Measurements from ENCODE around the gene TOLLIP. TPM values are rescaled to one million over a fixed set of nuclear protein-coding genes. Genes with fewer than 3 reads are reported as not detected.

Gene TOLLIP
- total and polyA plus RNA-seq, 2 of the 8 experiments (the other 6 are each of a cell fraction or from before 2014, with no cell fraction given), result 23.7 to 34.7 TPM

DNA sequence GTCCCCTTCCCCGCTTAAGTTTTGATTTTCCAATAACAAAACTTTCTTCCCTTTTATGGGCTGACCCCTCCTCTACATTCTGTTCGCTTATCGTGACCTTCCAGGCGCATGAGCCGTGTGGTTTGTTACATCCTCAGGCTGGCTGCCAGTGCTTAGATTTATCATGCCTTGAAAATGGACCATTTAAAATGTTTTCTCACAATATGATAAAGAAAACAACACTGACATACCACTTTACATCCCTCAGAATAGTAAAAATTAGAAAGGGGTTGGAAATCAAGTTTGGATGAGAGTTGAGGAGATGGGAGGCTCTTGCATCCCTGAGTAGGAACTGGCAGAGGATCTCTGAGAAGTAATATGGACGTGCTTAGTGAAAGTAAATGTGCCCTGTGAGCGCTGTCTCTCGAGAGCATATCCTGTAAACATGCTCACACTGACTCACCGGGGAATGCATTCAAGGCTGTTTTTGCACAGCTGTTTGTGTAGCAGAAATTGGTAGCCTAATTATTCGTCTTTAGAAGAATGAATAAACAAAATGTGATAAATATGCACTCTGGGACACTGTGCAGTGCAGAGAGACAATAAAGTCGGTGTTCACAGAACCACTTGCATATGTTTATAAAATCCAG, 17.1 kb upstream of the TOLLIP start:
- H3K27me3 ChIP-seq (replicated peaks in 1 of 4; ENCODE audit: control insufficient read depth in 3 of 4, extremely low read depth in 1 of 4, insufficient read depth in 3 of 4, low read length in 3 of 4), result 0 out of 7 replicates have a peak, but pooled peaks cover 0 to 2% (median 0%) of the 10 kb centered on the region in 4 experiments
- H3K23ac ChIP-seq (ENCODE audit: insufficient read length), result no peak overlapping the region
- no peak overlapping the region for H3K4me2 ChIP-seq (ENCODE audit: insufficient read depth in 1 of 2, low read depth in 2 of 2, low read length in 2 of 2)
- CTCF ChIA-PET (ENCODE audit: partially characterized antibody), result interaction anchor here (1.1 kb wide), 1 partner anchor 8 kb away, joined by 3 read pairs; no protein-coding TSS in a partner anchor
- H2BK5ac ChIP-seq (ENCODE audit: low read depth, low read length), result no peak overlapping the region
- POLR2A ChIA-PET (ENCODE audit: partially characterized antibody), result no interaction called here
- no peaks in the 10 kb centered on the region for H3K23me2 ChIP-seq (ENCODE audit: low read depth, low read length)
- no peaks in the 10 kb centered on the region for H3K36me3 ChIP-seq (ENCODE audit: control insufficient read depth in 2 of 4, insufficient read depth in 4 of 4, low read length in 3 of 4)
- FAIRE-seq, result no peak
- no peak overlapping the region for H3K4me3 ChIP-seq (ENCODE audit: extremely low read depth in 1 of 4, insufficient read depth in 2 of 4, low read depth in 3 of 4, low read length in 4 of 4)
- no peaks in the 10 kb centered on the region for H3K79me2 ChIP-seq (ENCODE audit: control insufficient read depth in 1 of 2, insufficient read depth in 2 of 2, low read length in 2 of 2)
- DNase-seq (ENCODE audit: low read depth in 1 of 2, low spot score in 2 of 2), result no peak
- TF ChIP-seq SAP30 (IDR thresholded peaks at IDR 0.05; ENCODE audit: insufficient read depth, insufficient replicate concordance, low read length) (no peak), ATF3 (IDR thresholded peaks at IDR 0.05; ENCODE audit: insufficient read depth, low read depth, low read length) (no peak), JUN (IDR thresholded peaks at IDR 0.05; ENCODE audit: low read depth, low read length) (no peak), SP1 (IDR thresholded peaks at IDR 0.05; ENCODE audit: low read depth, low read length) (no peak), CBX8 (IDR thresholded peaks at IDR 0.05; ENCODE audit: borderline replicate concordance, low read depth, low read length) (no peak)
- no peak overlapping the region for H4K5ac ChIP-seq (ENCODE audit: insufficient read length, low read depth, low read length)
- no peak overlapping the region for H2AK5ac ChIP-seq (ENCODE audit: low read depth, low read length)
- peaks cover 0 to 10% of the 10 kb centered on the region in 2 experiments; a peak in 2 of 4 replicates for H3K9me3 ChIP-seq (ENCODE audit: insufficient read depth in 2 of 2, low read depth in 1 of 2, low read length in 1 of 2)
- H4K91ac ChIP-seq (replicated peaks; ENCODE audit: insufficient read length, low read length), result no peak overlapping the region
- no peaks in the 10 kb centered on the region for H3K4me1 ChIP-seq (replicated peaks in 1 of 4; ENCODE audit: control insufficient read depth in 3 of 4, insufficient read depth in 4 of 4, low read length in 3 of 4)
- H3K27ac ChIP-seq (ENCODE audit: low read depth, low read length), result no peak overlapping the region
- H3K14ac ChIP-seq (ENCODE audit: insufficient read length), result no peak overlapping the region
- H4K20me1 ChIP-seq (replicated peaks in 1 of 2; ENCODE audit: control insufficient read depth in 1 of 2, insufficient read depth in 2 of 2, low read length in 2 of 2), result no peaks in the 10 kb centered on the region
- H2BK120ac ChIP-seq (replicated peaks; ENCODE audit: low read depth, low read length), result no peak overlapping the region
- H3K9ac ChIP-seq (replicated peaks in 1 of 4; ENCODE audit: extremely low read depth in 1 of 4, low read depth in 3 of 4, low read length in 3 of 4), result no peak overlapping the region
- H2BK12ac ChIP-seq (ENCODE audit: low read depth, low read length), result no peak overlapping the region
- no peak overlapping the region for H3K56ac ChIP-seq (replicated peaks; ENCODE audit: insufficient read length, low read depth, low read length)
- H2BK20ac ChIP-seq (ENCODE audit: low read length), result no peak overlapping the region
- H3K79me1 ChIP-seq (ENCODE audit: low read depth, low read length), result no peaks in the 10 kb centered on the region
- H3K4ac ChIP-seq (replicated peaks; ENCODE audit: insufficient read length, low read depth, low read length), result no peak overlapping the region
- no peak overlapping the region for H4K8ac ChIP-seq (ENCODE audit: extremely low read depth, insufficient read depth, low read length)
- WGBS, 2 experiments (ENCODE audit: extremely low coverage in 1 of 2, insufficient coverage in 1 of 2, insufficient read length in 1 of 2, insufficient replicate concordance in 2 of 2, low coverage in 1 of 2, low lambda C conversion rate in 2 of 2, missing lambda C conversion rate in 1 of 2), result 85% methylated on average over 11 of the region's 11 CpGs; no CpG with 5 or more reads in 1 of the 2 experiments
- no peak overlapping the region for H2BK15ac ChIP-seq (ENCODE audit: low read length)
- H2AFZ ChIP-seq (ENCODE audit: low read length), result no peak overlapping the region
- H3K18ac ChIP-seq (ENCODE audit: extremely low read depth, low read length), result no peak overlapping the region
